ENCODE results near the gene TMEM254.
"Not testable (repeated sequence)": the region's sequence is repeated elsewhere in the genome, so short reads cannot be mapped to it uniquely, and the experiment has no call there.

The TMEM254 gene

GRCh38 chr10:80078448-80079311 lies at the start of gene TMEM254:
TSS of gene TMEM254 (plus strand) at chr10:80078665. CDS start at chr10:80078700, 35 bp downstream.
- peak; percentile 87 for DNase-seq (ENCODE audit: low read depth)

- not testable (repeated sequence) for DNase-seq (ENCODE audit: low read depth)
These were observed 49.3 kb upstream of the TMEM254 start for GRCh38 chr10:80029205-80029604.

GRCh38 chr10:80029865-80030264 lies 48.6 kb upstream of the TMEM254 start:
- not testable (repeated sequence) for DNase-seq (ENCODE audit: low read depth)

GRCh38 chr10:80032503-80032902 lies 46.0 kb upstream of the TMEM254 start:
- DNase-seq (ENCODE audit: low read depth) = no peak

GRCh38 chr10:80034766-80035165 lies 43.7 kb upstream of the TMEM254 start:
- DNase-seq (ENCODE audit: low read depth) = not testable (repeated sequence)

- DNase-seq (ENCODE audit: low read depth) = not testable (repeated sequence)
These were observed 43.0 kb upstream of the TMEM254 start for GRCh38 chr10:80035430-80035829.

- DNase-seq (ENCODE audit: low read depth) = not testable (repeated sequence)
These were observed 41.5 kb upstream of the TMEM254 start for GRCh38 chr10:80036921-80037500.

- not testable (repeated sequence) for DNase-seq (ENCODE audit: low read depth)
These were observed 40.2 kb upstream of the TMEM254 start for GRCh38 chr10:80038226-80038625.

- DNase-seq (ENCODE audit: low read depth) = no peak
These were observed 37.3 kb upstream of the TMEM254 start for GRCh38 chr10:80041162-80041561.

- not testable (repeated sequence) for DNase-seq (ENCODE audit: low read depth)
These were observed 33.5 kb upstream of the TMEM254 start for GRCh38 chr10:80044935-80045334.

GRCh38 chr10:80046629-80047441 lies 31.6 kb upstream of the TMEM254 start:
- peak; percentile 71 for DNase-seq (ENCODE audit: low read depth)

GRCh38 chr10:80050752-80051151 lies 27.7 kb upstream of the TMEM254 start:
- DNase-seq (ENCODE audit: low read depth) = no peak

GRCh38 chr10:80051993-80052392 lies 26.5 kb upstream of the TMEM254 start:
- DNase-seq (ENCODE audit: low read depth) = no peak

- DNase-seq (ENCODE audit: low read depth) = no peak
These were observed 22.7 kb upstream of the TMEM254 start for GRCh38 chr10:80055760-80056159.

- DNase-seq (ENCODE audit: low read depth) = no peak
These were observed 21.3 kb upstream of the TMEM254 start for GRCh38 chr10:80057171-80057570.

GRCh38 chr10:80064120-80064886 lies 14.2 kb upstream of the TMEM254 start:
- no peak for DNase-seq (ENCODE audit: low read depth)

GRCh38 chr10:80066809-80067208 lies 11.7 kb upstream of the TMEM254 start:
- DNase-seq (ENCODE audit: low read depth) = no peak

GRCh38 chr10:80067821-80068220 lies 10.6 kb upstream of the TMEM254 start:
- not testable (repeated sequence) for DNase-seq (ENCODE audit: low read depth)

GRCh38 chr10:80068270-80068669 lies 10.2 kb upstream of the TMEM254 start:
- DNase-seq (ENCODE audit: low read depth) = no peak

GRCh38 chr10:80070057-80070456 lies 8.4 kb upstream of the TMEM254 start:
- no peak for DNase-seq (ENCODE audit: low read depth)

- no peak for DNase-seq (ENCODE audit: low read depth)
These were observed 5.9 kb upstream of the TMEM254 start for GRCh38 chr10:80072584-80072983.

- no peak for DNase-seq (ENCODE audit: low read depth)
These were observed 2.7 kb upstream of the TMEM254 start for GRCh38 chr10:80075781-80076180.

Data from activated T-cell treated with anti-CD3 and anti-CD28 coated beads for 1 hour (primary cell).